Trophoblast cell (in vitro differentiated cells and primary cell): ENCODE data around the gene HBZ.
"Not testable (repeated sequence)": the region's sequence is repeated elsewhere in the genome, so short reads cannot be mapped to it uniquely, and the experiment has no call there.

Experiments used
- DNase-seq, 2 donors: peaks; one replicate each; pipeline ENCODE4 v3.0.0-alpha.2; 2016
- H2AFZ ChIP-seq: 2 replicates; pipeline ENCODE4 v1.6.1; 2013; ENCODE audit warnings: low read length, moderate library complexity, mild to moderate bottlenecking; ENCODE audit not compliant: insufficient read depth, poor library complexity
- H2AK5ac ChIP-seq: 2 replicates; pipeline ENCODE4 v1.6.1; 2013; ENCODE audit warnings: mild to moderate bottlenecking, low read length
- H2BK120ac ChIP-seq: 2 replicates; pipeline ENCODE4 v1.6.1; 2013; ENCODE audit warnings: low read length, mild to moderate bottlenecking, moderate library complexity; ENCODE audit not compliant: insufficient read depth, poor library complexity
- H2BK12ac ChIP-seq: 2 replicates; pipeline ENCODE4 v1.6.1; 2013; ENCODE audit warnings: mild to moderate bottlenecking, low read length, moderate library complexity
- H2BK5ac ChIP-seq: 2 replicates; pipeline ENCODE4 v1.6.1; 2013; ENCODE audit warnings: low read length, low read depth, moderate library complexity, mild to moderate bottlenecking; ENCODE audit not compliant: poor library complexity
- H3K14ac ChIP-seq: 2 replicates; pipeline ENCODE4 v1.6.1; 2013; ENCODE audit warnings: mild to moderate bottlenecking, low read length
- H3K18ac ChIP-seq: 2 replicates; pipeline ENCODE4 v1.6.1; 2013; ENCODE audit warnings: mild to moderate bottlenecking, low read length
- H3K23ac ChIP-seq: 2 replicates; pipeline ENCODE4 v1.6.1; 2013; ENCODE audit warnings: low read length
- H3K27ac ChIP-seq: 2 replicates; pipeline ENCODE4 v1.5.1; 2013; ENCODE audit warnings: low read depth, mild to moderate bottlenecking, inconsistent platforms, low read length, moderate library complexity
- H3K27me3 ChIP-seq: 2 replicates; pipeline ENCODE4 v1.6.1; 2013; ENCODE audit warnings: inconsistent platforms, mild to moderate bottlenecking, low read length, moderate library complexity; ENCODE audit not compliant: insufficient read depth
- H3K36me3 ChIP-seq, 2 experiments: 1 replicate in 1 of 2; 2 replicates in 1 of 2; pipeline ENCODE4 v1.6.1; 2013; ENCODE audit warnings: low read length in 2 of 2, mild to moderate bottlenecking in 2 of 2, moderate library complexity in 1 of 2; ENCODE audit not compliant: insufficient read depth in 2 of 2, control insufficient read depth in 1 of 2
- H3K4ac ChIP-seq: 2 replicates; pipeline ENCODE4 v1.6.1; 2013; ENCODE audit warnings: low read depth, mild to moderate bottlenecking, low read length, moderate library complexity
- H3K4me1 ChIP-seq, 2 experiments: 1 replicate in 1 of 2; 2 replicates in 1 of 2; pipeline ENCODE4 v1.6.1; 2013; ENCODE audit warnings: low read length in 2 of 2, mild to moderate bottlenecking in 2 of 2, moderate library complexity in 1 of 2; ENCODE audit not compliant: insufficient read depth in 2 of 2, control insufficient read depth in 1 of 2
- H3K4me2 ChIP-seq: 2 replicates; pipeline ENCODE4 v1.6.1; 2013; ENCODE audit warnings: inconsistent platforms, mild to moderate bottlenecking, low read length, moderate library complexity
- H3K4me3 ChIP-seq: 2 replicates; pipeline ENCODE4 v1.5.1; 2013; ENCODE audit warnings: mild to moderate bottlenecking, low read depth, low read length, inconsistent platforms
- H3K79me1 ChIP-seq: one replicate; pipeline ENCODE4 v1.6.1; 2013; ENCODE audit warnings: low read length
- H3K79me2 ChIP-seq: 2 replicates; pipeline ENCODE4 v1.6.1; 2013; ENCODE audit warnings: low read length, mild to moderate bottlenecking; ENCODE audit not compliant: control insufficient read depth, insufficient read depth, poor library complexity
- H3K9ac ChIP-seq: 2 replicates; pipeline ENCODE4 v1.6.1; 2013; ENCODE audit warnings: mild to moderate bottlenecking, low read length
- H3K9me3 ChIP-seq: 2 replicates; pipeline ENCODE4 v1.6.1; 2013; ENCODE audit warnings: low read depth, mild to moderate bottlenecking, control low read depth, inconsistent platforms, low read length; ENCODE audit not compliant: insufficient read depth
- H4K12ac ChIP-seq: 2 replicates; pipeline ENCODE4 v1.6.1; 2013; ENCODE audit warnings: low read depth, mild to moderate bottlenecking, low read length, moderate library complexity
- H4K8ac ChIP-seq: 2 replicates; pipeline ENCODE4 v1.6.1; 2013; ENCODE audit warnings: low read depth, mild to moderate bottlenecking, low read length, moderate library complexity
- H4K91ac ChIP-seq: one replicate; pipeline ENCODE4 v1.6.1; 2013; ENCODE audit warnings: low read depth, mild to moderate bottlenecking, low read length, moderate library complexity
- WGBS: extraction: QIAGEN DNeasy Blood & Tissue Kit; methylation state at CpG from one replicate; pipeline ENCODE4 v1.1.7; 2013; ENCODE audit warnings: missing lambda C conversion rate; ENCODE audit not compliant: insufficient read length, insufficient coverage; ENCODE audit errors: extremely low coverage; 5-methylcytosine and 5-hydroxymethylcytosine counted together

HBZ gene

GRCh38 chr16:169014-169413 is 16.6 kb downstream of the HBZ start:
- Histone ChIP-seq H3K79me2 (no peaks in the 10 kb centered on the region), H3K4me2 (no peak overlapping the region), H3K27ac (no peak overlapping the region), H3K9ac (no peak overlapping the region), H2AK5ac (no peak overlapping the region), H3K14ac (no peak overlapping the region), H3K9me3 (peaks cover 2% of the 10 kb centered on the region), H2BK12ac (no peak overlapping the region), H2AFZ (no peak overlapping the region), H4K8ac (no peak overlapping the region), H3K4ac (no peak overlapping the region), H3K36me3 (no peaks in the 10 kb centered on the region), H4K12ac (no peak overlapping the region), H3K23ac (no peak overlapping the region), H3K4me3 (no peak overlapping the region), H3K27me3 (peaks cover 47% of the 10 kb centered on the region), H4K91ac (no peak overlapping the region), H2BK120ac (no peak overlapping the region), H3K79me1 (no peaks in the 10 kb centered on the region), H2BK5ac (no peak overlapping the region), H3K4me1 (no peaks in the 10 kb centered on the region), H3K18ac (no peak overlapping the region)
- DNase-seq = no peak
- no CpG with 5 or more reads among the region's 3 CpGs for WGBS

DNA sequence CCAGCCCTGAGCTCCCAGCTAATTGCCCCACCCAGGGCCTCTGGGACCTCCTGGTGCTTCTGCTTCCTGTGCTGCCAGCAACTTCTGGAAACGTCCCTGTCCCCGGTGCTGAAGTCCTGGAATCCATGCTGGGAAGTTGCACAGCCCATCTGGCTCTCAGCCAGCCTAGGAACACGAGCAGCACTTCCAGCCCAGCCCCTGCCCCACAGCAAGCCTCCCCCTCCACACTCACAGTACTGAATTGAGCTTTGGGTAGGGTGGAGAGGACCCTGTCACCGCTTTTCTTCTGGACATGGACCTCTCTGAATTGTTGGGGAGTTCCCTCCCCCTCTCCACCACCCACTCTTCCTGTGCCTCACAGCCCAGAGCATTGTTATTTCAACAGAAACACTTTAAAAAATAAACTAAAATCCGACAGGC is 17.7 kb downstream of the HBZ start:
- H3K27ac ChIP-seq, H3K4me3 ChIP-seq, H2BK12ac ChIP-seq, H2BK120ac ChIP-seq, H3K14ac ChIP-seq, H2AFZ ChIP-seq, H3K79me2 ChIP-seq, H3K36me3 ChIP-seq, H3K23ac ChIP-seq, H3K9me3 ChIP-seq, H3K4ac ChIP-seq, H4K91ac ChIP-seq, H2BK5ac ChIP-seq, H3K9ac ChIP-seq, H3K4me2 ChIP-seq, H3K18ac ChIP-seq, H3K79me1 ChIP-seq, H4K8ac ChIP-seq, H2AK5ac ChIP-seq, H3K4me1 ChIP-seq, H4K12ac ChIP-seq: not testable (repeated sequence)
- WGBS = no CpG with 5 or more reads among the region's 5 CpGs
- peak in 1 of 2 donors; percentile 12 for DNase-seq
- peaks cover 52% of the 10 kb centered on the region for H3K27me3 ChIP-seq

- H2AFZ ChIP-seq = no peak overlapping the region
- peaks cover 51% of the 10 kb centered on the region for H3K27me3 ChIP-seq
- H3K4me1 ChIP-seq = no peaks in the 10 kb centered on the region
- no CpG with 5 or more reads among the region's 1 CpG for WGBS
- no peak overlapping the region for H2BK12ac ChIP-seq
- no peak overlapping the region for H3K18ac ChIP-seq
- H3K23ac ChIP-seq = no peak overlapping the region
- no peak overlapping the region for H3K9ac ChIP-seq
- no peaks in the 10 kb centered on the region for H3K79me2 ChIP-seq
- H2BK5ac ChIP-seq = no peak overlapping the region
- DNase-seq = no peak
- no peak overlapping the region for H3K14ac ChIP-seq
- no peak overlapping the region for H4K8ac ChIP-seq
- H3K4me3 ChIP-seq = no peak overlapping the region
- no peak overlapping the region for H3K4me2 ChIP-seq
- no peaks in the 10 kb centered on the region for H3K36me3 ChIP-seq
- H2AK5ac ChIP-seq = no peak overlapping the region
- no peak overlapping the region for H3K27ac ChIP-seq
- no peak overlapping the region for H4K91ac ChIP-seq
- H3K9me3 ChIP-seq = no peaks in the 10 kb centered on the region
- H2BK120ac ChIP-seq = no peak overlapping the region
- no peaks in the 10 kb centered on the region for H3K79me1 ChIP-seq
- no peak overlapping the region for H3K4ac ChIP-seq
- no peak overlapping the region for H4K12ac ChIP-seq
Observed at GRCh38 chr16:170788-171187, 18.3 kb downstream of the HBZ start.

GRCh38 chr16:172374-172941 is 20.0 kb downstream of the HBZ start, which contains the start of gene HBA2:
Gene HBA2, plus strand, starts transcription at chr16:172876. Its CDS starts 37 bp downstream, at chr16:172913.
- not testable (repeated sequence) for H3K9me3 ChIP-seq, H3K4me2 ChIP-seq, H3K4me3 ChIP-seq, H3K23ac ChIP-seq, H4K12ac ChIP-seq, DNase-seq, H3K79me2 ChIP-seq, H2BK12ac ChIP-seq, H4K8ac ChIP-seq, H3K4ac ChIP-seq, H3K18ac ChIP-seq, H4K91ac ChIP-seq, H2BK120ac ChIP-seq, H2AFZ ChIP-seq, H3K14ac ChIP-seq, H3K27ac ChIP-seq, H3K79me1 ChIP-seq, H2AK5ac ChIP-seq, H2BK5ac ChIP-seq, H3K36me3 ChIP-seq, H3K4me1 ChIP-seq, H3K9ac ChIP-seq
- no CpG with 5 or more reads among the region's 74 CpGs for WGBS
- peaks cover 37% of the 10 kb centered on the region for H3K27me3 ChIP-seq
